ENCODE results near the gene IL25.
"Not testable (repeated sequence)": the region's sequence is repeated elsewhere in the genome, so short reads cannot be mapped to it uniquely, and the experiment has no call there.

The IL25 gene

DNA sequence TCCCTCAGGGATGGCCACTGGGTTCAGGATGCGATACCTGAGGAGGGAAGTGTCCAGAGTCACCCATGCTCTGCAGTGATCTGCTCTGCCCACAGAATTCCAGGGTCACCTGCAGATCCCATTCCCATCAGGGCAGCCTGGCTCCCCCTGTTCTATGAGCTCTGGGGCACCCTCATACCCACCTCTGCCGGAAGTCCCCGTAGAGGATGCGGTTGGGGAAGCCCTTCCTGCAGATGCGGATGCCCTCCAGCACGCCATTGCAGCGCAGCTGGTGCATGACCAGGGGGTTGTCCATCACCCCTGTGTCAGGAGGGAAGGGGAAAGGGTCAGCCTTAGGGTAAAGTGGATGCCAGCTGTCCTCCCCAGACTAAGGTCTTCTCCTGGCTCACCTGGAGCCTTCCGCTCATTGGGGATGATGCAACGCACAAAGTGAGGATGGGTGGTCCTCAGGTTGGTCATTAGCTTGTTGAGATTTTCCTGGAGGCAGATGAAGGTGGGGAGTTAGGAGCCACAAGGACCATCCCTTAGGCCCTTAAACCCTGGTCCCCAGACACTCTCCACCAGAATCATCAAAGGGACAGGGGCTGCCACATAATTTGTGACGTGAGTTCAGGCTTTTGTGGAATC, 24.3 kb downstream of the IL25 start:
- no peak for DNase-seq

DNA sequence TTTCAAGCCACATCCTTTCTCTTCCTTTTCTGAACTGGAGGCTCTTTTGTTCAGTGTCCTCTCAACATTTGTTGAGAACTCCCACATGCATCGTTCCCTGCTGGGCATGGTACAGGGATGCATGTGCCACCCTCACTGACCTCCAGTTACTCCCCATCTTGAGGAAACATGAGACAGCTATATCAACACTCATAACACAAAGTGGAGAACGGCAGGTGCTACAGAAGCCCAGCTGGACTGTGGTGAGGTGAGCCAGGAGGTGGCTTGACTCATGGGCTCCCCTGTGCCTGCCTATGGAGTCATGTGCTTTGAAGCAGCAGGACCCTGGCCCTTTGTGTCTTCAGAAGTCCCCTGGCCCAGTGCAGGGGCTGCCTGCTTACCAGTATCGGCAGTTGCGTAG, 25.7 kb downstream of the IL25 start:
- peak; percentile 59 for DNase-seq

DNA sequence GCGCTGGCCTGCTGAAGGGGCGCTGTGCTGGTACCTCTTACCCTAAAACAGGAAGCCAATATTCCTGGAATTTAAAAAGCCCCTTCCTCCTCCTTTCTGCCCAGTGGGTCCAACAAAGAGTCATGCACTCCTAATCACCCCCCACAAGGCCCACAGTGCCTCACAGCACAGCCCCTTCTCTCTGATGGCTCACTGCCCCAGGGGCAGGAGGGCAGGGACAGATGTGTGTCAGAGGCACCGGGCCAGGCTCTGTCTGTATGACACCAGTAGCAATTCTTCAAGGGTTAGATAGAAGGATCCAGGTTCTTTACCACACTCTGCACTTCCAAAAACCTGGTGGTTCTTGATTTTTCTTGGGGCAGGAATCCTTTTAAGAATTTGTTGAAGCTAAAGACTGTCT, 26.5 kb downstream of the IL25 start:
- DNase-seq: no peak

DNA sequence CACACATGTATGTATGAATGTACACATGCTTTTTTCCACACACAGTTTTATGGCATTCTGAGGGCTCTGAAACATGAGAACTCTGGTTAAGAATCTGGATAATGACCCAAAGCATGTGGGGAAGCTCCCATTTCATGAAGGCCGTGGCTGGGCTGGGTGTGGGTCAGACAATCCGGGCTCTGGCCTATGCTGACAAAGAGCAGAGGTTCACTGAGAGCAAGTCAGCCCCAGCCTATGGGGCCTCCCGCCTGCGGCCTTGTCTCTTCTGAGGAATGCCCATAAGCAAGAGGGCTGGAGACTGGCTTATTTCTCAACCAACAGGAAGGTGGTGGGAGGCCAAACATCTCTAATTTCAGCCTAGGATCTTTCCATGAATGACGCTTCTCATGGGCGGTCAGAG, 27.0 kb downstream of the IL25 start:
- DNase-seq: no peak

DNA sequence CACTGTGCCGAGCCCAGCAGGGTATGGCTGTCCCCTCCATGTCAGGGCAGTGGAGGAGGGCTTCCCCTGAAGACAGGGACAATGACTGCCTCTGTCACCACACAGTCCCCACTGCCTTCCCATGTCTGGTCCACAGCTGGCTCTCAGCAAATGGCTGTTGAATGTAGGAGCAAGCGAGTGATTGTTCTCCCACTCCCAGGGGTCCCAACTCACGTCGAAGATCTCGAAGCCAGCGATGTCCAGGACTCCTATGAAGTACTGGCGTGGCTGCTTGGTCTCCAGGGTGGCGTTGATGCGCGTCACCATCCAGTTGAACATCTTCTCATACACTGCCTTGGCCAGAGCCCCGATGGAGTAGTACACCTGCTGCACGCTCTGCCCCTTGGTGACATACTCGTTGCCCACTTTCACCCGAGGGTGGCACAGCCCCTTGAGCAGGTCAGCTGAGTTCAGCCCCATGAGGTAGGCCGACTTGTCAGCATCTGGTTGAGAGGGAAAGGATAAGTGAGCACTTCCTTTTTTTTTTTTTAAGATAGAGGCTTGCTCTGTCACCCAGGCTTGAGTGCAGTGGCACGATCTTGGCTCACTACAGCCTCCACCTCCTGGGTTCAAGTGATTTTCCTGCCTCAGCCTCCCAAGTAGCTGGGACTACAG, 28.0 kb downstream of the IL25 start:
- DNase-seq: not testable (repeated sequence)

DNA sequence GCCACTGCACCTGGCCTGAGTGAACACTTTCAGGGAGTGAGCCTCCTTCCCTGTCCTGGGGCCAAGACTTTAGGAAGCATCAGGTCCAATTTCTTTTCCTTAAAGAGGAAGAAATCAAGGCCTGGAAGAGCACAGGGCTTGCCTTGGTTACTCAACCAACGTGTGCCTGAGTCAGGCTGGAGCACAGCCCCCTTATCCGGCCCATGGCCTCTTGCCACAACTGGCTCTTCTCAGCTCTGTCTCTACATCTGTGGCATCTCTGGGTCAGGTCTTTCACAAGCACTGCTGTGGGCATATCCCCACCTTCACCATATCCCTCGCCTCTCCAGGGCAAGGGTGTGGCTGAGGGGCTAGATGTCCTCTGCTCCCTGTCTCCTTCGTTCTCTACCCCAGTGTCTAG, 28.7 kb downstream of the IL25 start:
- DNase-seq: no peak

DNA sequence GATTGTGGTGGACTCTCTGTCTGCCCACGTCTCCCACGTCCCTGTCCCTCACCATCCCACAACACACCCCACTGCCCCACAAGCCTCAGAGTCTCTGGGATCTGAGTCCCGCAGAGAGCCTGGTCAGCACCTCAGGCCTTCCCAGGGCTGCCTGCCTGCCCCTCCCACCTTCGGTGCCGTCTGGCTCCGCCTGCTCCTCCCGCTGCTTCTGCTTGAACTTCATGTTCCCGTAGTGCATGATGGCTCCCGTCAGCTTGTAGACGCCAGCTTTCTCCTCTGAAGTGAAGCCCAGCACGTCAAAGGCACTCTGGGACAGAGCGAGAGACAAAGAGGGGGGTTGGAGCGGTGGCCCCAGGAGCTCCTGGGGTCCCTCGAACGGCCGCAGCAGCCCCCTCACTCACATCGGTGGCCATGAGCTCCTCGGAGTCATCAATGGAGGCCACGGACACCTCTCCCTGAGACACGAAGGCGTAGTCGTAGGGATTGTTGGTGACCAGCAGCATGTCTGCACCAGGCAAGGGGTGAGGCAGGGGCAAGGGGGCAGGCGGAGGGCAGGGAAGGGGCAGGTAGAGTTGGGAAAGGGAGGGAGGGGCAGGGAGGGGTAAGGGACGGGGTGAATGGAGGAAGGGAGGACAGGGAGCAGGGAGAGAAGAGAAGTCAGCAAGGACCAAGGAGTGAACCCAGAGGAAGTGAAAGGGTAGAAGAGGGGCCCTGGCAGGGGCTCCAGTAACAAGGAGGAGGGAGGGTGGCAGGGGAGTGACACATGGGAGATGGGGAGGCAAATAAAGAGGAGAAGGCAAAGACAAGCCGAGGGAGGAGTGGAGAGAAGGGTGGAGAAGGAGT, 29.9 kb downstream of the IL25 start:
- no peak for DNase-seq

DNA sequence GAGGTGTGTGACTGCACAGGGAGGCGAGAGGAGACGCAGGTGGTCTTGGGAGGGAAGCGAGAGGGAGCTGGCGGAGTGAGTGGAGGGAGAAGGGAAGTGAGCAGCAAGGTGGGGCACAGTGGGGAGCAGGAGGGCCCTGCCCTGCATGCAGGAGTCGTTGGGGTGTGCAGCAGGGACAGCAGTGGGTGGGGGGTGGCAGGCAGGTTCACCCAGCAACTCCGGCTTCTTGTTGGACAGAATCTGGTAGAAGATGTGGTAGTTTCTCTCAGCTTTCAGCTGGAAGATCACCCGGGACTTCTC, 30.5 kb downstream of the IL25 start:
- DNase-seq: no peak

DNA sequence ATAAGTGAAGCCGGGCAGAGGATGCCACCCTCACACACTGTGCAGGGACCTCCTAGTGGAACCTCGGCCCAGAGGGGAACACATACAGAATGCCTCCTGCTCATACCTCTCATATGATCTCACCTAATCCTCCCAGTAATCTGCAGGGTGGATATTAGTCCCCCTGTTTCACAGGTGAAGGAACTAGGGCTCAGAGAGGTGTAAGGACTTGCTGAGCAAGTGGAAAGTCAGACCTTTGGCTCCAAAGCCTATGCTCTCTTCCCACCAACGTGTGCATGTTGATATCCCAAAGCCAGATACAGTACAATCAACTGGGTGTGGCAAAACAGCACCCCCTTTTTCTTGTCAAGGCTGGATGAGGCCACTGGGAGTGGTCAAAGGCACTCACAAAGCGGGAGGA, 31.3 kb downstream of the IL25 start:
- no peak for DNase-seq

DNA sequence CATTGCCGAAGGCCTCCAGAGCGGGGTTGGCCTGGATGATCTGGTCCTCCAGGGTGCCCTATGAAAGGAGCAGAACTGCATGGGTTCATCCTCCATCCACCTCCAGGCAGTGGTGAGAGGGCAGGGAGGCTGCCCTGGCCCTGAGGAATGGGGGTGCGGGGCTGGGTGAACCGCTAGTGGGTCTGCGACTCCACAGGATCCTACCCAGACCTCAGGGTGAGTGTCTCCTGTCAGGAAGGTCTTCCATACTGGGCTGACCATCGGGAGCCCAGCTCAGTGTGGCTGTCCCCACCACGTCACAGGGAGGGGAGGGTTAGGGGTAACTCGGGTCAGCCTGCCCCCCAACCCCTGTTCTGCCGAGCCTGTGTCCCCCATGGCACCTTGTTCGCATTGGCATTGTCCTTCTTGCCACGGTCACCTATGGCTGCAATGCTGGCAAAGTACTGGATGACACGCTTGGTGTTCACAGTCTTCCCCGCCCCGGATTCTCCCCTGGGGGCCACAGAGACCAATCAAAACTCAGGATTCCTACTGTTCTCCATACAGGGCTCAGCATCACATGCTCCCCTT, 31.8 kb downstream of the IL25 start:
- no peak for DNase-seq

DNA sequence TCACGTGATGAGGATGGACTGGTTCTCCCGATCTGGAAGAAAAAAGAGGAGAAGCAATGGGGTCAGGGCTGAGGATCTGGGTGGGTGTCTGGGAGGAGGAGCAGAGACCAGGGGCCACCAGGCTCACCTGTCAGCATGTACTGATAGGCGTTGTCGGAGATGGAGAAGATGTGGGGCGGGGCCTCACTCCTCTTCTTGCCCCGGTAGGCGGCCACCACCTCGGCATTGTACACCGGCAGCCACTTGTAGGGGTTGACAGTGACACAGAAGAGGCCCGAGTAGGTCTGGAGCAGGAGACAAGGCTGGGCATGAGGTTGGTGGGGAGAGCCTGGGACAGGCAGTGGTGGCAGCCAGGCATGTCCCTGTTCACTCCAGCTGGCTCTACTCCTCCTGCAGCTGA, 32.5 kb downstream of the IL25 start:
- no peak for DNase-seq

DNA sequence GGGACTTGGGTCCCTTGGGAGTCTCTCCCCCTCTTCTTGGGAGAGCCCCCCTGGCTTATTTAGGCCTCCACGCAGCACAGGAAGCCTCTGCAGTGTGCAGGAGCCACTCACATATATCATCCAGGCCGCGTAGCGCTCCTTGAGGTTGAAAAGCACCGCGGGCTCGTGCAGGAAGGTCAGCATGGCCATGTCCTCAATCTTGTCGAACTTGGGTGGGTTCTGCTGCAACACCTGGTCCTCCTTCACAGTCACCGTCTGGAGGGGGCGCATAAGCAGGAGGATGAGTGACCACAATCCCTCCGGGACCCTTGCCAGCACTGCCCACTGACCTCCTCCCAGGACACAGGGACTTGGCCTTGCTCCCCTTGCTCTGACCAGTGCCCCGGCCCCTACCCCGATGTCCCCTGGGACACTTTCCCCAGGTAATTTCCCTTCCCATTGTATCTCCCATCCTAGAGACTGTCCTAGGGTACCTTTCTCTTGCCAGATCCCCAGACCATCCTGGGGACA, 33.0 kb downstream of the IL25 start:
- DNase-seq: no peak

DNA sequence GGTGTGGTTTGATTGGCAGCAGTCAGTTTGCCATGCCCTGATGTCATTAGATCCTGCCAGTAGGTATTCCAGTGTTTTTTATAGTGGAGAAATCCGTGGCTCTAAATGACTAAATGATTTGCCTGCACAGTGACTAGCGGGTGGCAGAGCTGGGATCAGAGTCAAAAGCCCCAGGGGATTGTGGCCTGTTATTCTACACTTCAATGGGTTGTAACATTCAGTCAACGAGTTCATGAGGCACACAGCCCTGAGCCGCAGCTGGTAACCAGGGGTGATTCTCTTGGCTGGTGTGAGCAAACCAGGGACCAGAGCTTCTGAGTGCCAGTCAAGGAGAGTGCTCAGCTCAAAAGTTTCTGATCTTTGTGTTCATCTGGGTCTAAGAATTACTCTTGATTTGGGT, 33.6 kb downstream of the IL25 start:
- DNase-seq: peak; percentile 57

DNA sequence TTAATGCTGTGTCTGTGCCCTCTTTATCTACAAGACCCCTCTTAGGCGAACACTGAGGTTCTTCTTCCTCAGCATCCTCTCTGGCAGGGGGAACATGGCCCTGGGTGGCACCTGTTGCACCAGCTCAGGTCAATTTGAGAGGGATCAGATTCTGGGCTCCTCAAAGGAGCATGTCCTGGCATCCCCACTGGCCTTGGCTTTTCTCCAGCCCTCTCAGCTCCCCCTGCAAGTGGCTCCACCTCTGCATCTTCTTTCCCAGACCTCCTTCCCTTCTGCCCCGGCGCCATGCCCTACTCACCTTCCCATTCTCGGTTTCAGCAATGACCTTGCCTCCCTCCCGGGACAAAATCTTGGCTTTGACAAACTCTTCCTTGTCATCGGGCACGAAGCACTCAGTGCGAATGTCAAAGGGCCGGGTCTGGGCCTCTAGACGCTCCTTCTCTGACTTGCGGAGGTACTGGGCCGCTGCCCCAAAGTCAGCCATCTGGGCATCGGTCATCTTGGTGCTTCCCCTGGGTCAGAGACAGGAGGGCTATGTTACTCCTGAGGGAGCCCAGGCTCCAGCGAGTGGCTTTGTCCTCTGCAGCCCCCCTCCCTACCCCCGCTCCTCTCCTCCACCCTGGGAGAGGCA, 34.2 kb downstream of the IL25 start:
- DNase-seq: no peak

DNA sequence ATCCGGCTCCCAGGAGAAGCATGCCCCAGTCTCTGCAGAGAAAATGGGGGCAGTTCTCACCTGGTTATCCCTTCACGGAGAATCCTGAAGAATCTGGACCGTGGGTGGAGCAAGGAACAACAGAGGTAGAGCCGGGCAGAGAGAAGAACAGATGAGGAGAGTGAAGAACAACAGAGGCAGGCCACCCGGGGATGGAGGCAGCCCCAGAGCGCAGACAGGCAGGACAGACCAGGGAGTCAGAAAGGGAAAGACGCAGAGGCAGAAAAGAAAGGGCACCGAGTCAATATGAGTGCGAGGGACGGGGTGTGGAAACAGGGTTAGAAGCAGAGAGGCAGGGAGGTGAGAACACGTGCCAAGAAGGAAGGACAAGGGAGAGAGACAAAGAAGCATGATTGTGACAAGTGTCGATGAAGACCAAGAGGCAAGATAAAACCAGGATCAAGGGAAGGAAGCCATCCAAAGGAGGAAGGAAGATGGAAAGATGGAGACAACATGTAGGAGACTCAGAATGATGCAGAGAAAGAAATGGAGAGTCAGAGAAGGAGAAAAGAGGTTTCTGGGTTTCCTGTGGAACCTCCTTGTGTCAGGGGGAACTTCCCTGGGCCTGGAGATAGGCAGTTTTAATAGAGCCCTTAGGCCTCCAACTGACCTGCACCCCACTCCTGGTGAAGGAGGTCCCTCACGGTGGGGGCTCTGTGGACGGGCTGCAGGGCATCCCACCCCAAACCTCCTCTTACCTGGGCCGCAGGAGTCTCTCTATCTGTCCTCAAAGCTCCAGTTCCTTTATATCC, 35.1 kb downstream of the IL25 start, which contains the start of gene MYH6:
Gene MYH6 (minus strand): TSS at position 758 of the 791 bp plus-strand sequence. CDS start 1,050 bp downstream, outside the sequence.
- DNase-seq: no peak

DNA sequence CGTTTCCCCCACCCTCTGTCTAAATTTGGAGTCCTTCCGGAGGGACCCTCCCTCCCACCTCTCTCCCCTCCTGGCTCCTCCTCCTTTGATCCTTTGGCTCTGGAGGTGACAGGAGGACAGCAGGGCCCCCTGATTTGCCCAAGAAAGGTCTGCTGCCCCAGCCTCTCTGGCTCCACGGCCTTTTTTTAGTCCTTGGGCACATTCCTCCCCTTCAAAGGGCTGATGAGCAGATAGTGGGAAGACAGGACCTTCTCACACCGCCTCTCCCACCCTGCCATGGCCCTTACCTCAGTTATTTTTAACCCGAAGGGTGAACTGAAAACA, 35.7 kb downstream of the IL25 start:
- no peak for DNase-seq

DNA sequence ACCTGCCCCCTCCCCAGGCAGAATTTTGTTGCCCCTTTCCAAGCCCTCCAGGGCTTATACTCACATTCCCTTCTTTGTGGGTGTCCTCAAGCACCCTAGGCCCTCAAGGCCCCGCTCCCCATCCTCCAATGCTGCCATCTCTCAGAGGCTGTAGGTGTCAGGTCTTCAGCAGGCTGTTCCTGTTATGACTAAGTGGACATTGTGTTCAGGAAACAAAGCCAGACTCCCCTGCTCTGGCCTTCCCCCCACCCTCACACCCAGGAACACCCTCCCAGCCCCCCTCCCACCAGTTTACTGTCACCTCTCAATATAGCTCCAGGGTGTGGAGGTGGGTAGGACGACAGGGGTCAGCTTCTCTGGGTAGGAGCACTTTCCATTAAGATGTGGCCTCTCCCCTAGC, 36.9 kb downstream of the IL25 start:
- DNase-seq: no peak

DNA sequence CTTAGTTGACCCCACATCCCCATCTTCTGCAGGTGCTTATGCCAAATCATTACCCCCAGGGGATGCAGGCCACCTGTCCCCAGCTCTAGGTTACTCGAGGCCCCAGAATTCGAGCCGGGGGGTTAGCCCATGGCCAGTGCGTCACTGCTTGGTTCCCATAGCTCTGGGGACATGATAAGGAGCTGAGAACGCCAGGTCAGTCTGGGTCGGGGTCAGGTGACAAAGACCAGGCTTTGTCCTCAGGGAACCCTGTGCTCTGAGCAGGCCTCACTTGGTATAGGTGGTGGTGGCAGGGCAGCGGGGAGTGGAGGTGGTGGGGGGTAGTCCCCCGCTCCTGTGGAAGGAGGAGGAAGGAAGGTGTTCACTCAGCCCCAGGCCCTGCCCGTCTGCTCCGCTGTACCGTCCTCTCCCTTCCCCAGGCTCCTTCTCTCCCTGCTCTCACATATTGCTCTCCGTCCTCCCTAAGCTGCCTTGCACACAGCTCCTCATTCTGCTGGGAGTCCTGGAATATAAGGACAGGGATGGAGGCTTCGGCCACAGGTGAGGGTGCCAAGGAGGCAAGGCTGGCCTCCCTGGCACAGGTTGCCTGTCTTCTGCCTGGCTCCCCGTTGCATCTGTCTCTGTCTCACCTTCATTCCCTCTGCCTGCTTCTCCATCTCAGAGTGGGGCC, 37.5 kb downstream of the IL25 start:
- no peak for DNase-seq

DNA sequence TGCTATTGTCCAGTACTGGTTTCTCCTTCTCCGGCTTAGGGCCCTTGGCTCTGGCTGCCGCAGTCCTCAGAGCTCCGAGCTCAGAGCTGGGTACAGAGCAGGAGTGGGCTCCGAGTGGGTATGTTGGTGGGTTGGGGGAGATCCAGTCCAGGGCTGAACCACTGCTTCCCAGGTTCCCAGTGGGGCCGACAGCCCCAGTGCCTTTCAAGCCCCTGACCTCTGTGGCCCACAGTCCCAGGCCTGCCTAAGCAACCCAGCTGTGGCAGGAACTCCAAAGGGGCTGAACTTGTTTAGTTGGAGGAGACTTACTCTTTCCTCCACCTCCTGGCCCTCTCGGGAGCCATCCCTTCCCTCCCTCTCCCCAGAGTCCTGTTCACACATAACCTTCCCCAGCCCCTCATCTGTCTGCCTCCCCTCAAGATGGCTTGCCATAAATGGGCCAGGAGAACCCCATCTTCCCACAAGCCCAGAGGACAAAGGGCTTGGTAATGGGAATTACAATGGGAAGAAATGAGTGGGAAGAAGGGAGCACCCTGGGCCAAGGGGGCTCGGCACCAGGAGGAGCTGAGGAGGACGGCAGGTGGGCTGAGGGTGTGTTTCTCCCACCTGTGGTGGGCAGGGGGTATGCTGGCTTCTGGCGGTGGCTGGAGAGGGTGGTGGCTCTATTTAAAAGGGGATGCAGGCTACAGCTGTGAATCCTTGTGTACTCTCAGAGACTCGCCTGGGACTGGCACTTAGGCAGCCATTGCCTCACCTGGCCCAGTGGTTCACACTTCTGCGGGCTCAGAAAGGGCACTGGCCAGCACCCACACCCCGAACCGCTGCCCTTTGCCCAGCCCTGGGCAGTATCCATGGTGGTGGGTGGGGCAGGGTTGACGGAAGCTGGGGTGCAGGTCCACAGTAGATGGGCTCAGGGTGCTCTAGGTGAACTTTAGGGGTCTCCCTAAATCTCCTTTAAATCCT, 39.2 kb downstream of the IL25 start:
- no peak for DNase-seq

DNA sequence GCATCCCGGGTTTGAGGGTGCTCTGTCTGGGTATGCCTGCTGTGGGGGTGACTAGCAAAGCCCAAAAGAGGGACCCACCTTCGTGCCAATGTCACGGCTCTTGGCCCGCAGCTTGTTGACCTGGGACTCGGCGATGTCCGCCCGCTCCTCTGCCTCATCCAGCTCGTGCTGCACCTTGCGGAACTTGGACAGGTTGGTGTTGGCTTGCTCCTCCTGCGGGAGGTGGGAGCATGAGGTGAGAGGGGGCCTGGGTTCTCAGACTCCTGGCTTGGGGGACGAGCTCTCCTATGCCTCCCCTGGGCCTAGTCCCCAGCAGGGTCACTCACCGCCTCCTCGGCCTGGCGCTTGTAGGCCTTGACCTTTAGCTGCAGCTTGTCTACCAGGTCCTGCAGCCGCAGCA, 41.1 kb downstream of the IL25 start:
- no peak for DNase-seq

DNA sequence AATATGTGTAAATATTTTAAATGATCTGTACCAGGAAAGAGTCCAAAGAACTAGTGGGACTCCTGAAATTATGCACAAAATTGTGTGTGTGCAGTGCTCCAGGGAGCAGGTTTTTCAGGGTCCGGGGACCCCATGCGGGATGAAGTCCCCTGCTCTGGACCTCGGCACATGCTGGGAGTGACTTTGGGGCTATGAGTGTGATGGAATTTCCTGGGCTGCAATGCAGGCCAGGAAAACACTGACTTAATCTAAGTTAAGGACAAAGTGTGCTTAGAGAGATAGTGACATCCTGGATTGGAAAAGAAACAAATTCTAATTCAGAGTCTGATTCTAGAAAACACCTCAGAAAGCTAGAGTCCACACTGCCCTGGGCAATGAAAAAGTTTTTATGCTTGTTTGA, 41.6 kb downstream of the IL25 start:
- DNase-seq: no peak
